WERI-Rb-1 (cell line): ENCODE measurements around the gene FAM50A.
A peak's percentile ranks its signal among the peaks of the same experiment; 100 is the strongest.

ENCODE experiments used
- DNase-seq: peaks from one replicate; pipeline ENCODE4 v3.0.0-alpha.2; 2020
- H3K27ac ChIP-seq: fragments of 250-450 bp; sonication (Bioruptor Pico); 2 replicates; pipeline ENCODE4 v1.5.1; 2020; ENCODE audit warnings: mild to moderate bottlenecking, moderate library complexity
- H3K27me3 ChIP-seq: fragments of 250-450 bp; sonication (Bioruptor Pico); 2 replicates; pipeline ENCODE4 v1.5.1; 2021; ENCODE audit warnings: mild to moderate bottlenecking, low read depth, moderate library complexity; ENCODE audit not compliant: insufficient read depth, severe bottlenecking
- H3K36me3 ChIP-seq: fragments of 250-450 bp; sonication (Bioruptor Pico); 2 replicates; pipeline ENCODE4 v1.5.1; 2020; ENCODE audit warnings: mild to moderate bottlenecking, moderate library complexity
- H3K4me3 ChIP-seq: 2 replicates; pipeline ENCODE4 v1.5.1; 2011; ENCODE audit warnings: low read depth, mild to moderate bottlenecking, control low read depth, low read length
- H3K9me3 ChIP-seq: fragments of 250-450 bp; sonication (Bioruptor Pico); 2 replicates; pipeline ENCODE4 v1.5.1; 2021; ENCODE audit warnings: mild to moderate bottlenecking, moderate library complexity; ENCODE audit not compliant: severe bottlenecking
- CTCF ChIP-seq: IDR thresholded peaks from 2 replicates; pipeline ENCODE4 v1.5.1; 2011; ENCODE audit warnings: low read depth, mild to moderate bottlenecking, control low read depth, inconsistent platforms, low read length

The FAM50A gene

GRCh38 chrX:154441564-154441963, 2.4 kb upstream of the FAM50A start:
- no peak for TF ChIP-seq CTCF
- peaks cover 11% of the 10 kb centered on the region for H3K27me3 ChIP-seq
- H3K4me3 ChIP-seq = no peak overlapping the region
- H3K9me3 ChIP-seq = no peaks in the 10 kb centered on the region
- peaks cover 65% of the 10 kb centered on the region for H3K36me3 ChIP-seq
- DNase-seq = no peak
- H3K27ac ChIP-seq = no peak overlapping the region

- no peak for TF ChIP-seq CTCF
- Histone ChIP-seq H3K27me3 (peaks cover 16% of the 10 kb centered on the region), H3K27ac (no peak overlapping the region), H3K9me3 (no peaks in the 10 kb centered on the region), H3K4me3 (no peak overlapping the region), H3K36me3 (peaks cover 71% of the 10 kb centered on the region)
- DNase-seq = no peak
These were observed 1.8 kb upstream of the FAM50A start for GRCh38 chrX:154441984-154442707.

GRCh38 chrX:154443479-154443910, 446 bp upstream of the FAM50A start:
- Histone ChIP-seq H3K36me3 (peaks cover 77% of the 10 kb centered on the region), H3K4me3 (peak overlapping the region; percentile 38), H3K27me3 (peaks cover 18% of the 10 kb centered on the region), H3K9me3 (no peaks in the 10 kb centered on the region), H3K27ac (peak overlapping the region; percentile 79)
- DNase-seq = no peak
- TF ChIP-seq CTCF = no peak

- Histone ChIP-seq H3K9me3 (no peaks in the 10 kb centered on the region), H3K27me3 (peaks cover 24% of the 10 kb centered on the region), H3K27ac (peak overlapping the region; percentile 85), H3K4me3 (peak overlapping the region; percentile 68), H3K36me3 (peaks cover 78% of the 10 kb centered on the region)
- no peak for DNase-seq
- TF ChIP-seq CTCF = no peak
These were observed 860 bp downstream of the FAM50A start for GRCh38 chrX:154444755-154445246.

- Histone ChIP-seq H3K27me3 (peaks cover 29% of the 10 kb centered on the region), H3K4me3 (no peak overlapping the region), H3K36me3 (peaks cover 78% of the 10 kb centered on the region), H3K9me3 (no peaks in the 10 kb centered on the region), H3K27ac (no peak overlapping the region)
- DNase-seq = no peak
- no peak for TF ChIP-seq CTCF
These were observed 1.8 kb downstream of the FAM50A start for GRCh38 chrX:154445776-154446175.
